ENCODE measurements around the gene DNAJC16.
"Not testable (repeated sequence)": the region's sequence is repeated elsewhere in the genome, so short reads cannot be mapped to it uniquely, and the experiment has no call there.

Gene DNAJC16

DNA sequence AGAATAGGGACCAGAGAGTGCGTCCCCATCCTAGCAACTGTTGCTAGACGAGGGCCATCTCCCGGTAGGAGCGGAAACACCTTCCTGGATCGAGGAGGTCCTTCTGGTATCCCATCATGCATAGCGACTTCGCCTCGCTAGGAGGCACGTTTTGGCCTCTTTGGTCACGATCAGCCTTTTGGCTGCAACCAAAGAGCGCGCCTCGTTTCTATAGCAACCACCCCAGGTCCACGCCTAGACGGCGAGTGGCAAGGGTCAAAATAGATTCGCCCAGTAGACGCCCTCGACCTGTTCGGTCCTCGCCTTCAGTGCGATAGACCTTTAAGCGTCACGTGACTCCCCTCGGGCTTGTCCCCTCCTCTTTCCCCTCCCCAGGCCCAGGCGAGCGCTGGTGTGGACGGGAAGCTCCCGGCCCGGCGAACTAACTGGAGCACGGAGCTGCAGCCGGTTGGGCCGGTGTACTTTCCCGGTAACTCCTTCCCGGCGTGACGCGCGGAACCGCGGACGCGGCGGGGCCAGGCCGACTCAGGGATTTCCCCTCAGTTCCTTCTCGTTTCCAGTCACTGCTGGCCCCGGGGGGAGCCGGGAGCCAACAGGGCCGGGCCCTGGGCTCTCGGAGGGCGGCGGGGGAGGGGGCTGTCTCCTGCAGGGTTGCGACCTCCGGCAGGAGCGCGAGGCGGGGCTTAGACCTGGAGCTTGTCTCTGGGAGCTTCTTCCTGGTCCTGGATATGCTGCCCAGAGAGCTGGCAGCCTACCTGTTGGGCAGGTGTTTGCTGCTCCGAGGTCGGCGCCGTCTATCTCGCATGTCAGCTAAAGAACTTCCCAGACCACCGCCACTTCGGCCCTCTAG lies at the start of gene DNAJC16:
Gene DNAJC16 (plus strand): TSS at position 359 of the 850 bp plus-strand sequence. CDS start 2,258 bp downstream, outside the sequence.
- DNase-seq (ENCODE audit: low read depth) = peak; percentile 94

DNA sequence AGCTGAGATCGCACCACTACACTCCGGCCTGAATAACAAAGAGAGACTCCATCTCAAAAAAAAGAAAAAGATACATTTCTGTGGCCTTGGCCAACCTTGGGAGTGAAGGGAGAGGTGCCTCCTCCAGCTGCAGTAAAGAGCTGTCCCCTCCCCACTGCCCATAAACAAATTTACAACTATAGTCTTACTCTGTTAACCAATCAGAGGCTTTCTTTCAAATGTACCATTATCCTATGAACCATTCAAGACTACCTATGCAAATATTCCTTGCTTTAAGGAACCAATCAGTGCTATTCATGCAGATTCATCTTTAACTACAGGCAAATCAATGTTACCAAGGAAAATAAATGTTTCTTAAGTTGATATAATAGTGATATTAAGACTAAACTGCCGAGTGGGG lies 49.7 kb upstream of the DNAJC16 start:
- no peak for DNase-seq (ENCODE audit: low read depth)

DNA sequence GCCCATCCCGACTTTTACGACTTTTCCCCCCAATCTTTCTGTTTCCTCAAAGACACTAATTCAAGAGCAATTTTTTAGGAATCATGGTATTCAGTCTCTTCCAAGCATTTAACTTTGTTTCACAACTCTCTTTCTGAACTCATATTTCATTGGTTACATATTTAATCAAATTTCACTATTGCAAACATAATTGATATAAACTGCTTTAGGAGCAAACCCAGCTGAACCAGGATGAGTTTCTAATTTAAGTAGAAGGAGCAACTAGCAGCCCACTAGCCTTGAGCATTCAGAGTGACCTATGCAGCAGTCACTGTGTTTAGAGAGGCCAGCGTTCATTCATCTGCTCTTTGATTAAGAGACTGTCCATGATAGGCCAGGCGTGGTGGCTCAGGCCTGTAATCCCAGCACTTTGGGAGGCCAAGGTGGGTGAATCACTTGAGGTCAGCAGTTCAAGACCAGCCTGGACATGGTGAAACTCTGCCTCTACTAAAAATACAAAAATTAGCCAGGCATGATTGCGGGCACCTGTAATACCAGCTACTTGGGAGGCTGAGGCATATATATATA lies 48.9 kb upstream of the DNAJC16 start:
- no peak for DNase-seq (ENCODE audit: low read depth)

DNA sequence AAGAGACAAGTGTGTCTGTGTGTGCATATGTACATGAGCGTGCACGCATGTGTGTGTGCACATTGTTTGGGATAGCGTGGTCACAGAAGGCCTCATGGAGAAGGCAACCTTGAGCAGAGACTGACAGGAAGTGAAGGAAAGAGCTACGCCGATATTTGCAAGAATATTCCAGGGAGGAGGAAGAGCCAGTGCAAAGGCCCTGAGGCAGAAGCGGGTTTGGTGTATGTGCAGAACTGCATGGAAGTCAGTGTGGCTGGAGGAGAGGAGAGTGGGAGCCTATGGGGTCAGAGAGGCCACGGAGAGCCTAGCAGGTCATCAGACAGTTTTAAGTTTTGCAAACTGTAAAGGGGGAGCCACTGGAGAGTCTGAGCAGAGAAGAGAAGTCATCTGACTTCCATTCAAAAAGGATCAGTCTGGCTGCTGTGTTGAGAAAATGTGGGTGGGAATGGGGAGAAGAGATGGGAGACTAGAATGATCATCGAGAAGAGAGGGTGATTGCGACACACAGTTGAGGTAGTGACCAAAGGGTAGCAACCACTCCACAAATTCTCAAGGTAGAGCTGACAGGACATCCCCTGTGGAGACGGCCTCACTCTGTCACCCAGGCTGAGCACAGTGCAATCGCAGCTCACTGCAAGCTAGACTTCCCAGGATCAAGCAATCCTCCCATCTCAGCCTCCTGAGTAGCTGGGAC lies 46.8 kb upstream of the DNAJC16 start:
- no peak for DNase-seq (ENCODE audit: low read depth)

DNA sequence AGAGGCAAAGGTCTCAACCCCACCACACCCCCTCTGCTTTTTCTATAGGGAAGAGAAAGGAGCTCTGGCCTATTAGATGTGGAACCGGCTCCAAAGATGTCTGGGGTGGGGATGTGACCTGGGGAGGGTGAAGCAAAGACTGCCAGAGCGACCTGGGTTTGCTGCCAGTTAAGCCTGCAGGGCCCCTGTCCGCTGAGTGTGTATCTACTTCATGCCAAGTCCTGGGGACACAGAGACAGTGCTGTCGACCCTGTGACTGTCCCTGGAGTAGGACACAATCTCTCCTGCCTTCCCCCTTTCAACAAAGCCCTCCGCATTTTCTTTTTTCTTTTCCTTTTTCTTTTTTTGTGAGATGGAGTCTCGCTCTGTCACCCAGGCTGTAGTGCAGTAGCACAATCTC lies 44.2 kb upstream of the DNAJC16 start:
- not testable (repeated sequence) for DNase-seq (ENCODE audit: low read depth)

DNA sequence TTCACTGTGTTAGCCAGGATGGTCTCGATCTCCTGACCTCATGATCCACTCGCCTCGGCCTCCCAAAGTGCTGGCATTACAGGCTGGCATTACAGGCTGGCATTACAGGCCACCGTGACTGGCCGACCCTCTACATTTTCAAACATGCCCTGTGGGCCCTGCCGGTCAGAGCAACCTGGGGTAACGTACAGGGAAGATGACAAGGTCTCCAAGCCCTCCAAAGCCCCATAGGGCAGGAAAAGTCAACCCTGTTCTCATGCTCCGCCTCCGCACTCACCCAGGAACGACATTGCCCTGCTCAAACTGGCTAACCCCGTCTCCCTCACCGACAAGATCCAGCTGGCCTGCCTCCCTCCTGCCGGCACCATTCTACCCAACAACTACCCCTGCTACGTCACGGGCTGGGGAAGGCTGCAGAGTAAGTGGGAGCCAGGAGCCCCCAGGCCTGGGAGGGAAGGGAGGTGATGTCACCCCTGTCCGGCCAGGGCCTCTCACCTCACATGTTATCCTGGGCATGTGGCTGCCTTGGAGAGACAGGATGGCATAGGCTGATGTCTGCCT lies 43.6 kb upstream of the DNAJC16 start:
- not testable (repeated sequence) for DNase-seq (ENCODE audit: low read depth)

DNA sequence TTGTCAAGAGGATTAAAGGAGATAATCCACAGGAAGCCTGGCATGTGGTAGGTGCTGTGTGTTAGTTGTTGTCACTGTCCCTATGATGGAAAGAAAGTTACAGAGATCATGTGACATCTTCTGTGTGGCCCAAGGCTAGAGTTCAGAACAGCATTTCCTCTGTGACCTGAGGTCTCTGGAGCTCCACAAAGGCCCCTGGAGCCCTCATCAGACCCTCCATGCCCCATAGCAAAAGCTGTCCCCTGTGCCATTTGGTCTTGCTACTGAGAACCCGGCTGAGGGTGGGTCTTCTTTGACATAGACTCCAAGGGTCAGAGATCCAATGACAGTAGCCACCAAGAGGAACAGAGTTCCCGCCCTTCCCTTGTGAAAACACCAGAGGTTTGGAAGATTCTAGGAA lies 42.7 kb upstream of the DNAJC16 start:
- DNase-seq (ENCODE audit: low read depth) = no peak

DNA sequence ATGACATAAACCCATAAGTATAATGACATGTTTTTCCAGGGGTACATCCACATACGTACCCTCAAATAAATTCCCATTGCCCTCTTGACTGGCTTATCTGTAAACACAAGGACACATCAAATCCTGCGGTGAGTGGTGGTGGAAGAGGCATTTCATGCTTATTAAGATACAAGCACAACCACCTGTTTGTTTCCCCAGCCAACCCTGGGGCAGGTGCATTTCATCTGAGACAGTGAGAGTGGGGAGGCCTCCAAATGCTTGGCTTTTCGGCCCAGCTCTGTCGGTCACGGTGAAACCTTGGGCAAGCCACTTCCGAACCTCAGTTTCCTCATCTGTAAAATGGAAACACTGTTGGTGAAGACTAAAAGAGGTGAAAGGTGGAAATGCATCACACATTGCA lies 42.2 kb upstream of the DNAJC16 start:
- not testable (repeated sequence) for DNase-seq (ENCODE audit: low read depth)

DNA sequence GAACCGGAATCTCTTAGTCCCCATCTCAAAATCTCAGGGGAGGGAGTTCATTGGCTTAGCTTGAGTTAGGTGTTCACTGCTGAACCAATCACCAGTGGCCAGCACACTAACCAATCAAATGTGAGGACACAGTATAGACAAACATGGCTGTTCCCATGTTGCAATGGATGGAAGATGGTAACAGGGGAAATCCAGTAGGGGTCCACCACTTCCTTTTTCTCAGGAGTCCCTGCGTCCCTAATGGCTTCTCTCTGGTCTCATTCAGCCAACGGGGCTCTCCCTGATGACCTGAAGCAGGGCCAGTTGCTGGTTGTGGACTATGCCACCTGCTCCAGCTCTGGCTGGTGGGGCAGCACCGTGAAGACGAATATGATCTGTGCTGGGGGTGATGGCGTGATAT lies 41.0 kb upstream of the DNAJC16 start:
- no peak for DNase-seq (ENCODE audit: low read depth)

DNA sequence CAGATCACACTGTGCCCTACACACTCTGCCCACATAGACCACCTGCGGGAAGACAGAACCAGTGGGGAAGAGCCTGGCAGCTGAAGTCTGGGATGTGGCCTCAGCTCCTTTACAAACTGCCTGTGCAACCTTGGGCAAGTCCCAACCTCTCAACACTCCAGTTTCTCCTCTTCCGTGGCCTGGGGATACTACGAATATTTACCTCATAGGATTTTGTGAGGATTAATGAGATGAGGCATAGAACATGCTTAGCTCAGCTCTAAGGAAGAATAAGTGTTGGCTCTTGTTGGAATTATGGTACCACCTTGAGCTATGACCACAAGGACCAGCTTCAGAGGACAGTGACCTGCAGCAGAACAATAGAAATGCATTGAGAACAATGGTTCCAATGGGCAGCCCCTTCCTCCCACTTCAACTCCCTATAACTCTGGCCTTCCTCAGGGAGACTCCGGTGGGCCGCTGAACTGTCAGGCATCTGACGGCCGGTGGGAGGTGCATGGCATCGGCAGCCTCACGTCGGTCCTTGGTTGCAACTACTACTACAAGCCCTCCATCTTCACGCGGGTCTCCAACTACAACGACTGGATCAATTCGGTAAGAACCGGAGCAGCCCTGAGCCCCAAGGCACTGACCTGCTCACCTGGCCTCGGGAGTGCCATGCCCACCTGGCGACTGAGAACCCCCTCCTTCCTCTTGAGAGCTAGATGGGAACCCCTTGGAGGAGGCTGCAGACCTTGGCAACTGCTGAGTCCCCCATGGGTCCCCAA lies 39.6 kb upstream of the DNAJC16 start:
- DNase-seq (ENCODE audit: low read depth) = not testable (repeated sequence)

DNA sequence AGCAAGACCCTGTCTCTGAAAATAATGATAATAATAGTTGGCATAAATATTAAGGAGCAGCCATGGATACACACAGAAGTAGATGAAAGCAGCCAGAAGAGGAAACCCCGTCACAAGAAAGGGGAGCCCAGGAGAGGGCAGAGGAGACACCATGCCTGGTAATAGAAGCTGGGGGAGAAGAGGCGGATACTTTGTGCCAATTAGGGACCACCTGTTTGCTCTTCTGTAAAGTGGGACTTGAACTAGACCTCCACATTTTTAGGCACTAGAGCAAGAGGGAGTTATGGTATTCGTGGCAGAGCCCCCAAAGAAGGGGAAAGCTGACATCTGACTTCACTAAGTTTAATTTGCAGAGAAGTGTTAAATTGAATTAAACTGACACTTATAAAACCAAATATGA lies 38.3 kb upstream of the DNAJC16 start:
- DNase-seq (ENCODE audit: low read depth) = no peak

DNA sequence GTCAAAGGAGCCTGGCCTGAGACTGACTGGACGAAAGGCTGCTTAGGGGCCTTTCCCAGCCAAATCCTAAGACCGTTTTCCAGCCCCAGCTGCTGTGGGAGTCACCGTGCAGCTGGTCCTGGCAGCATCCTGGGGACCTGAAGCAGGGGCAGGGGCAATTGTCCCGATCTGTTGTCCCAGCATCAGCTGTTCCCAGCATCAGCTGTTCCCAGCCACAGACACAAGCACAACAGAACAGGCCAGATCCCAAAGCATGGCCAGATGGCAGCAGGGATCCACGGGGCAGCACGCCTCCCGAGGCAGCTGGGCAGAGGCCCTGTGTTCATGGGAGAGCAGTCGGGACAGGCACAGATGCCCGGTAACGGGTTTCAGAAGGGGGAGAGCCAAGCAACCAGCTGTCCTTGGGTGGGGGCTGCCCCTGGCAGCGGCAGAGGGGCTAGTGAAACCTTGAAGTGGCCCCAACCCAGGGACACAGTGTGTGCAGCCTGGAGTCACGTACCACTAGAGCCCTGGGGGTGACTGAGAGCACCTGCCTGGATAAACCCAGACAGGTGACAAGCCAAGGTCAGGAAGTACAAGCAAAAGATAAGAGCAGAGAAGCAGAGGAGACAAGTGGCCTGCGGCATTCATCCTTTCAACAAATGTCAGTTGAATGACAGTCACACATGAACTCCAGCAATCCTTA lies 37.5 kb upstream of the DNAJC16 start:
- DNase-seq (ENCODE audit: low read depth) = no peak

DNA sequence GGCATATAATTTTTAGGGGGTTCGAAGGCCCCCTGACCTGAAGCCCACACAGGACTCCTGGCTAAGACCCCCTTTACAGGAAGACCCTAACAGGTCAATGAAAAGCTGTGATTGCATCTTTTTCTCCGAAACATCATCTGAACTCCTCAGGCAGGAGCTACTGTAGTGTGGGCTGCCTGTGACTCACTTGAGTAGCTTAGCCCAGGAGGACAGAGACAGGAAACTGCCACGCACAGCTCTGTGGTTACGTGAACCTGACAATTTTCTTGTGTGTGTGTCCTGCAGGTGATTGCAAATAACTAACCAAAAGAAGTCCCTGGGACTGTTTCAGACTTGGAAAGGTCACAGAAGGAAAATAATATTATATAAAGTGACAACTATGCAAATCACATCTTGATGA lies 35.6 kb upstream of the DNAJC16 start:
- not testable (repeated sequence) for DNase-seq (ENCODE audit: low read depth)

DNA sequence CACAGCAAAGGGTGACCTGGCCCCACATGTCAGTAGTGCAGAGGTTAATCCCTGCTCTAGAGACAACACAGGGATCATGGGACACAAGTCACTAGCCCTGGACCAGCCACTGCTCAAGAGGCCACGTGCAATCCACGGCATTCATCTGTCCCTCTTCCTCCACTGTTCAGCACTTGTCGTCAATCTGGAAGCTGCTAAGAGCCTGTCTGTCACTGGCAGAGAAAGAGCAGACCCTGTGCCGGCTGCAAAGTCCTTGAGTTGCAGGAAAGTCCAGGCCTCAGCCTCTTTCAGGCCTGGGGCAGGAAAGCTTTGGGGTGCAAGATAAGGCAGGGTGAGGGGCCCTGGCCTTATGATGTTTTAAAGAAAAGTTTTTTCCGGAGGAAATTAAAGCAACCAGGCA lies 34.1 kb upstream of the DNAJC16 start:
- no peak for DNase-seq (ENCODE audit: low read depth)

DNA sequence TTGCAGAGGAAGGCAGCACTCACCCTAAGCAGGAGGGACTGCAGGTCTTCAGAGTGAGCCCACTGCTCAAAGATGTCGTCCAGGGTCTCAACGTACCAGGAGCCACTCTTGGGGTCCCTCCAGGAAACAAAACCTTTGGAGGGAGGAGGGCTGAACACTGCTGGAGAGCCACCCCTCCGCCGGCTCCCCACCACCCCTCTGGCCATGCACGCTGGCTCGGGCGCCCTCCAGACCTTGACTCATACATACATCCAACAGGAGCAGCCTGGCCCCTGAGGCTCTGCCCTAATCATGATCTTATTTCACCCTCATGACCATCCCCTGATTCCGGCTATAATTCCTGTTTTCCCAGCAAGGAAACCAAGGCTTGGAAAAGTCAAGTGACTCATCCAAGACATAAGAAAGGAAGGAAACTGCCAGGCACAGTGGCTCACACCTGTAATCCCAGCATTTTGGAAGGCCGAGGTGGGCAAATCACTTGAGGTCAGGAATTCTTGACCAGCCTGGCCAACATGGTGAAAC lies 32.7 kb upstream of the DNAJC16 start:
- DNase-seq (ENCODE audit: low read depth) = no peak

DNA sequence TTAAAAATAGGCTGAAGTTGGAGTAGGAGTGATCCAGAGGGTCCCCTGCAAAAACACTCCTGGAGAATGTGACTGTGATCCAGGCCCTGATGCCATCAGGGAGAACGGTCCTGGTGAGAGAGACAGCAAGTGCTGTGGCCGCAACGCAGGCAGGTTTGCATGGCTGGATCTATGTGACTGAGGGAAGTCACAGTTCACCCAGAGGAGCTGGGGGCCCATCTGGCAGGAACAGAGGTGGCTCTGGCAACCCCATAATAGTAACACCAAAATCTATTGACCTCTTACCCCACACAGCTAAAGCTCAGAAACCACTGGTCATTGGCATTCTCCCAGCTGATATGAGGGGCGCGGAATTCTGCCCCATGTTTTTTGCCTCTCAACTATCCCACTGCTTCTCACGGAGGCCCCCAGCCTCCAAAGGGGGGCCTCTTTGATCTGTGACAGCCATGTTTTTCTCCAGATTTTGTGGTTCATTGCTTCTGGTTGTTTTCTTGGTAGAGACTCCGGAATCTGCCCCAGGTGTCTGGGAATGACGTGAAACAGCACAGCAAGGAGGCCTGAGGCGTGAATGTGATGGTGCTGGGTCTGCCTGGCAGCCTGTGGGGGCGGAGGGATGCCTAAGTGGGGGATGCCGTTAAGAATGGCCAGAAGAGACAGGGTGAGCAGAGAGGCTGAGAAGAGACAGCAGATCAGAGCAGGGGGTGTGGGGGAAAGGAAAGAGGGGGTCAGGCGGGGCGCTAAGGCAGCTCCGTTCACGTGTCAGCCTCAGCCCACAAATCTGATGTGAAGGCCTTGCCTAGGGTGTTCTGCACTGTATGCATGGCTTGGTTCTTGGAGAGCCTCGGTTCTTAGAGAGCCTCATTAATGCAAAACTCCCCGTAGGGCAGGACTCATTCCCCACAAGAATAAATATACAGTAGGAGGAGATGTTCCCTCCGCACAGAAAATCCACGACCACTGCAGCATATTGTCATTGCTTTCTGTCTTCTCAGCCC lies 26.2 kb upstream of the DNAJC16 start:
- DNase-seq (ENCODE audit: low read depth) = no peak

DNA sequence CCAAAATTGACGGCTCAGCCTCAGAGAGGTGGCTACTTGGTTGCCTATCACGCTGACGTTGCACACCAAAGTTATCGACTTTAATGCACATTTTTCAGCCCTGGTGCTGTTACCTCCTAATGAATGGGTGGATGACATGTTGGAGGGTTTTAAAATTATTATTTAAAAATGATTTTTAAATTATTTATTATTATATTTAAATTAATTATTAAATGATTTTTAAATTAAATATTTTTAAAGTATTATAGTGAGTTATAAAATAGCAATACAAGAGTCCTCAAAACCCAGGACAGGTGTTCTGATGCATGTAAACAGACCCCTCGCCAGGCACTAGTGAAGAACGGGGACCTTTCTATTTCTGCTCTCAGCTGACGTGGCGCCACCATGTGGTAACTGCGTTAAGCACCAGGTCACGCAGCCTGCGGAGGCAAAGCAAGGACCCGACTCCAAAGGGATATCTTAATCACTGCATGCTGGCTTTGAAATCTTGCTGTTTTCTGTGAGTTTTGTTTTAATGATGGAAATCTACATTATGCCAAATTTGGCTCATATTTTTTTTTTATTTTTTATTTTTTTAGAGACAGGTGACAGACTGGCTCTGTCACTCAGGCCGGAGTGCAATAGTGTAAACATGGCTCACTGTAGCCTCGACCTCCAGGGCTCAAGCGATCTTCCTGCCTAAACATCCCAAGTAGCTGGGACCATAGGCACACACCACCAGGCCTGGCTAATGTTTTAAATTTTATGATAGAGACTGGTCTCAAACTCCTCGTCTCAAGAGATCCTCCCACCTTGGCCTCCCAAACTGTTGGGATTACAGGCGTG lies 25.2 kb upstream of the DNAJC16 start:
- DNase-seq (ENCODE audit: low read depth) = no peak

DNA sequence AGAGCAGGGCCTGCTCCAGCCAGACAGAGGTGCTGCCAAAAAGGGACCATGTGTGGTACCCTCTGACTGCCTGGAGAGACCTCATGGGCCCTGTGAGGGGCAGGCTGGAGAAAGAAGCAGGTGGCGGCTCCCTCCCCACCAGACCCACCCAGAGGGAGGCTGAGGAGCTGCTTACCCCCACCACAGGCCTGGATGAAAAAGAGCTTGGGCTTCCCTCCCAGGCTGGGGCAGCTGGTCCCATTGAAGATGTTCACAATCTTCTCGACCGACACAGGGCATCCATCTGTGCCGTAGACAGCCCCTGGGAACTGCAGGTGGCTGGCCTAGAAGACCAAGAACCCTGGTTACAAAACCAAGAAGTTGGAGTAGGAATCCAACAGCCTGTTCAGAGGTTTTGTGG lies 22.2 kb upstream of the DNAJC16 start:
- DNase-seq (ENCODE audit: low read depth) = no peak

DNA sequence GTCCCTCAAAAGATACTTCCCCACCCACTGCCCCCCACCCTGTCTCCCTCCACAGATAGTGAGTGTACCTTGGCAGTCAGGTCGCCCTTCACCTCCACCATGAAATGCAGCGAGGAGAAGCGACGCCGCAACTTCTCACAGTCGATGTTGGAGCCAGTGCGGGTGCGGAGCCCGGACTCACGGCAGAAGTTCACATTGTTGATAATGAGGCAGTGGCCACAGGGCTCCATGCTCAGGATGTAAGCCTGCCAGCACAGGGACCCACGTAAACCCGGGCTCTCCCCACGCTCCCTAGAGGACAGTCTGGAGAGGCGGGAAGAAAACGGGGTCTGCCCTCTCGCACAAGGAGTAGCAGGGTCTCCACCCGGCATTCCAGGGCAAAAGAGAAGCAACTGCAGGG lies 19.8 kb upstream of the DNAJC16 start:
- no peak for DNase-seq (ENCODE audit: low read depth)

All from T-helper 22 cell (primary cell).